ENCODE results near the gene ACADL.

DNA sequence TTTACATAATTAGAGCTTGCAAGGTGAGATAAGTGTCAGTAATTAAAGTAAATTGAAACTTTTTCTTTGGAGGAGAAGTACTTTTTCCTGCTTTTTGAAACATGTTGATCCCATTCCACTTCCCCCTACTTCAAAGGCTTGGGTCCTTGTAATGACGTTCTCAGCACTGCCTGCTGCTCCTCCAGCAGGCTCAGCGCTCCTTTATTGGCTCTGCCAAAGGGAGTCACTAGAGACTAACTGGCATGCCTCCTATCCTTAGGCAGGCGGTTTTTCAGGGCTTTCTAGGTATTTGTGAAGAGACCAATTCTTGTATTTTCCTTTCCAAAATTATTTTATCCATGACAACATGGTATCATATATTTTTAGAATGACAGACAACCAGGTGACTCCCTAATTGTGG, 43.9 kb upstream of the ACADL start:
- TF ChIP-seq, protein P1, sequence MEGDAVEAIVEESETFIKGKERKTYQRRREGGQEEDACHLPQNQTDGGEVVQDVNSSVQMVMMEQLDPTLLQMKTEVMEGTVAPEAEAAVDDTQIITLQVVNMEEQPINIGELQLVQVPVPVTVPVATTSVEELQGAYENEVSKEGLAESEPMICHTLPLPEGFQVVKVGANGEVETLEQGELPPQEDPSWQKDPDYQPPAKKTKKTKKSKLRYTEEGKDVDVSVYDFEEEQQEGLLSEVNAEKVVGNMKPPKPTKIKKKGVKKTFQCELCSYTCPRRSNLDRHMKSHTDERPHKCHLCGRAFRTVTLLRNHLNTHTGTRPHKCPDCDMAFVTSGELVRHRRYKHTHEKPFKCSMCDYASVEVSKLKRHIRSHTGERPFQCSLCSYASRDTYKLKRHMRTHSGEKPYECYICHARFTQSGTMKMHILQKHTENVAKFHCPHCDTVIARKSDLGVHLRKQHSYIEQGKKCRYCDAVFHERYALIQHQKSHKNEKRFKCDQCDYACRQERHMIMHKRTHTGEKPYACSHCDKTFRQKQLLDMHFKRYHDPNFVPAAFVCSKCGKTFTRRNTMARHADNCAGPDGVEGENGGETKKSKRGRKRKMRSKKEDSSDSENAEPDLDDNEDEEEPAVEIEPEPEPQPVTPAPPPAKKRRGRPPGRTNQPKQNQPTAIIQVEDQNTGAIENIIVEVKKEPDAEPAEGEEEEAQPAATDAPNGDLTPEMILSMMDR (IDR thresholded peaks at IDR 0.05; ENCODE audit: insufficient read depth, low read length), result no peak
- TF ChIP-seq GABPA (IDR thresholded peaks at IDR 0.05; ENCODE audit: low read depth) (no peak), POLR2AphosphoS5 (IDR thresholded peaks at IDR 0.05; ENCODE audit: low read depth) (no peak)
- TF ChIP-seq, protein P2, sequence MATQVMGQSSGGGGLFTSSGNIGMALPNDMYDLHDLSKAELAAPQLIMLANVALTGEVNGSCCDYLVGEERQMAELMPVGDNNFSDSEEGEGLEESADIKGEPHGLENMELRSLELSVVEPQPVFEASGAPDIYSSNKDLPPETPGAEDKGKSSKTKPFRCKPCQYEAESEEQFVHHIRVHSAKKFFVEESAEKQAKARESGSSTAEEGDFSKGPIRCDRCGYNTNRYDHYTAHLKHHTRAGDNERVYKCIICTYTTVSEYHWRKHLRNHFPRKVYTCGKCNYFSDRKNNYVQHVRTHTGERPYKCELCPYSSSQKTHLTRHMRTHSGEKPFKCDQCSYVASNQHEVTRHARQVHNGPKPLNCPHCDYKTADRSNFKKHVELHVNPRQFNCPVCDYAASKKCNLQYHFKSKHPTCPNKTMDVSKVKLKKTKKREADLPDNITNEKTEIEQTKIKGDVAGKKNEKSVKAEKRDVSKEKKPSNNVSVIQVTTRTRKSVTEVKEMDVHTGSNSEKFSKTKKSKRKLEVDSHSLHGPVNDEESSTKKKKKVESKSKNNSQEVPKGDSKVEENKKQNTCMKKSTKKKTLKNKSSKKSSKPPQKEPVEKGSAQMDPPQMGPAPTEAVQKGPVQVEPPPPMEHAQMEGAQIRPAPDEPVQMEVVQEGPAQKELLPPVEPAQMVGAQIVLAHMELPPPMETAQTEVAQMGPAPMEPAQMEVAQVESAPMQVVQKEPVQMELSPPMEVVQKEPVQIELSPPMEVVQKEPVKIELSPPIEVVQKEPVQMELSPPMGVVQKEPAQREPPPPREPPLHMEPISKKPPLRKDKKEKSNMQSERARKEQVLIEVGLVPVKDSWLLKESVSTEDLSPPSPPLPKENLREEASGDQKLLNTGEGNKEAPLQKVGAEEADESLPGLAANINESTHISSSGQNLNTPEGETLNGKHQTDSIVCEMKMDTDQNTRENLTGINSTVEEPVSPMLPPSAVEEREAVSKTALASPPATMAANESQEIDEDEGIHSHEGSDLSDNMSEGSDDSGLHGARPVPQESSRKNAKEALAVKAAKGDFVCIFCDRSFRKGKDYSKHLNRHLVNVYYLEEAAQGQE (IDR thresholded peaks at IDR 0.05; ENCODE audit: insufficient replicate concordance, low read depth), result no peak

Data from HL-60 (cell line).